Neural progenitor cell (in vitro differentiated cells): ENCODE measurements around the gene GIT2.

Experiments used
- EZH2 ChIP-seq: fragments of 200-600 bp; sonication (generic); IDR thresholded peaks from 2 replicates; pipeline ENCODE4 v1.6.1; 2017; ENCODE audit warnings: antibody characterized with exemption, mild to moderate bottlenecking, moderate library complexity
- TF ChIP-seq, protein P1 (sequence below): fragments of 200-600 bp; sonication (generic); IDR thresholded peaks from 2 replicates; pipeline ENCODE4 v1.5.1; 2017; ENCODE audit warnings: antibody characterized with exemption, mild to moderate bottlenecking

DNA sequence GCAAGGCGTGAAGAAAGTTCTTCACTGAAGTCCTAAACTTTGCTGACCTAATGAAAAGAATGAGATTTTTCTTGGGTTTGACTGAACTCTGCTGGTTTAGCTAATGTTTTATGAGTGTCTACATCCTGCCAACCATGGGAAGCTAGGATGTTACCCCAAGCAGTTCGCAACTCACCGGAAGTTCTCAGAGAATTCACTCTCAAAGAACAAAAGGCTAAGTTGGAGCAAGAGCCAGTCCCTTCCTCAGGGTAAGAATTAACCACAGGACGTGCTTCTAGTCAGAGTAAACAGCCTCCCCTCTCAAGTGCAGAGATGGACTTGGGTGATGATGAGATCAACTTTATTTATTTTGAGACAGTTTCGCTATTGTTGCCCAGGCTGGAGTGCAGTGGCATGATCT lies 58.8 kb downstream of the GIT2 start:
- TF ChIP-seq, protein P1, sequence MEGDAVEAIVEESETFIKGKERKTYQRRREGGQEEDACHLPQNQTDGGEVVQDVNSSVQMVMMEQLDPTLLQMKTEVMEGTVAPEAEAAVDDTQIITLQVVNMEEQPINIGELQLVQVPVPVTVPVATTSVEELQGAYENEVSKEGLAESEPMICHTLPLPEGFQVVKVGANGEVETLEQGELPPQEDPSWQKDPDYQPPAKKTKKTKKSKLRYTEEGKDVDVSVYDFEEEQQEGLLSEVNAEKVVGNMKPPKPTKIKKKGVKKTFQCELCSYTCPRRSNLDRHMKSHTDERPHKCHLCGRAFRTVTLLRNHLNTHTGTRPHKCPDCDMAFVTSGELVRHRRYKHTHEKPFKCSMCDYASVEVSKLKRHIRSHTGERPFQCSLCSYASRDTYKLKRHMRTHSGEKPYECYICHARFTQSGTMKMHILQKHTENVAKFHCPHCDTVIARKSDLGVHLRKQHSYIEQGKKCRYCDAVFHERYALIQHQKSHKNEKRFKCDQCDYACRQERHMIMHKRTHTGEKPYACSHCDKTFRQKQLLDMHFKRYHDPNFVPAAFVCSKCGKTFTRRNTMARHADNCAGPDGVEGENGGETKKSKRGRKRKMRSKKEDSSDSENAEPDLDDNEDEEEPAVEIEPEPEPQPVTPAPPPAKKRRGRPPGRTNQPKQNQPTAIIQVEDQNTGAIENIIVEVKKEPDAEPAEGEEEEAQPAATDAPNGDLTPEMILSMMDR: no peak
- no peak for TF ChIP-seq EZH2
